Measurements from ENCODE around the gene RNF25. TPM values are rescaled to one million over a fixed set of nuclear protein-coding genes. Genes with fewer than 3 reads are reported as not detected.

RNF25 gene
- polyA plus RNA-seq, 1 experiment: 57.5 TPM

GRCh38 chr2:218659988-218660358, 11.8 kb downstream of the RNF25 start:
- ChIA-PET POLR2A (interaction anchor here (0.6 to 3.0 kb wide), 9 partner anchors 8 to 418 kb away, joined by 3 to 24 read pairs (median 5); partner anchors contain the start of genes PLCD4, RNF25, STK36 and TTLL4), CTCF (interaction anchor here (0.6 to 5.2 kb wide), 10 partner anchors 11 to 188 kb away, joined by 3 to 72 read pairs (median 3); partner anchors contain the start of genes RNF25 and STK36)
- Histone ChIP-seq H3K4me3 (ENCODE audit: low read depth, low read length) (peak overlapping the region; percentile 91), H3K27ac (ENCODE audit: low read depth, low read length) (peak overlapping the region; percentile 21), H3K27me3 (ENCODE audit: control insufficient read depth, insufficient read depth, low read length) (no peaks in the 10 kb centered on the region), H3K9me3 (ENCODE audit: control insufficient read depth, insufficient read depth, low read length) (peaks cover 3% of the 10 kb centered on the region; the same call in 1 of the 2 replicates)
- no peak for DNase-seq (ENCODE audit: low read depth, low spot score)
- TF ChIP-seq CTCF (IDR thresholded peaks at IDR 0.05; ENCODE audit: low read depth, low read length): no peak

- TF ChIP-seq CTCF (IDR thresholded peaks at IDR 0.05; ENCODE audit: low read depth, low read length): no peak
- peak within 1 kb of the TSS; percentile 39 for H3K27ac ChIP-seq (ENCODE audit: low read depth, low read length)
- ChIA-PET CTCF (interaction anchor here (0.5 to 5.2 kb wide), 13 partner anchors 10 to 220 kb away, joined by 3 to 72 read pairs (median 4); partner anchors contain the start of genes RNF25 and STK36), POLR2A (interaction anchor here (0.6 to 3.0 kb wide), 9 partner anchors 9 to 188 kb away, joined by 3 to 24 read pairs (median 5); partner anchors contain the start of genes PLCD4, RNF25, STK36 and TTLL4)
- H3K4me3 ChIP-seq (ENCODE audit: low read depth, low read length): peak within 1 kb of the TSS; percentile 91
- peaks cover 3% of the 10 kb centered on the region; the same call in 1 of the 2 replicates for H3K9me3 ChIP-seq (ENCODE audit: control insufficient read depth, insufficient read depth, low read length)
- peak; percentile 48 for DNase-seq (ENCODE audit: low read depth, low spot score)
- no peaks in the 10 kb centered on the region for H3K27me3 ChIP-seq (ENCODE audit: control insufficient read depth, insufficient read depth, low read length)
Measured at GRCh38 chr2:218659258-218659987, 12.4 kb downstream of the RNF25 start, which contains the start of the genes BCS1L and ZNF142. Gene BCS1L (plus strand): TSS chr2:218659683. CDS start chr2:218660988, 1,305 bp downstream. Gene ZNF142 (minus strand): TSS chr2:218659623. CDS start chr2:218656429, 3,194 bp downstream.

GRCh38 chr2:218658671-218659257, 13.0 kb downstream of the RNF25 start:
- POLR2A ChIA-PET: interaction anchor here (0.8 to 3.0 kb wide), 6 partner anchors 13 to 389 kb away, joined by 3 to 24 read pairs (median 5); partner anchors contain the start of genes AAMP, PNKD, RNF25 and STK36
- no peak for DNase-seq (ENCODE audit: low read depth, low spot score)
- CTCF ChIA-PET: interaction anchor here (0.5 to 5.2 kb wide), 12 partner anchors 8 to 220 kb away, joined by 3 to 72 read pairs (median 4); partner anchors contain the start of genes RNF25 and STK36
- Histone ChIP-seq H3K27ac (ENCODE audit: low read depth, low read length) (peak overlapping the region; percentile 39), H3K9me3 (ENCODE audit: control insufficient read depth, insufficient read depth, low read length) (peaks cover 3% of the 10 kb centered on the region; the same call in 1 of the 2 replicates), H3K4me3 (ENCODE audit: low read depth, low read length) (peak overlapping the region; percentile 91), H3K27me3 (ENCODE audit: control insufficient read depth, insufficient read depth, low read length) (no peaks in the 10 kb centered on the region)
- TF ChIP-seq CTCF (IDR thresholded peaks at IDR 0.05; ENCODE audit: low read depth, low read length): peak; percentile 62

- no peak for TF ChIP-seq CTCF (IDR thresholded peaks at IDR 0.05; ENCODE audit: low read depth, low read length)
- Histone ChIP-seq H3K27ac (ENCODE audit: low read depth, low read length) (no peak overlapping the region), H3K4me3 (ENCODE audit: low read depth, low read length) (no peak overlapping the region), H3K27me3 (ENCODE audit: control insufficient read depth, insufficient read depth, low read length) (no peaks in the 10 kb centered on the region), H3K9me3 (ENCODE audit: control insufficient read depth, insufficient read depth, low read length) (peaks cover 3% of the 10 kb centered on the region; the same call in 1 of the 2 replicates)
- POLR2A ChIA-PET: no interaction called here
- DNase-seq (ENCODE audit: low read depth, low spot score): no peak
- CTCF ChIA-PET: interaction anchor here (1.4 kb wide), 1 partner anchor 192 kb away, joined by 9 read pairs; no protein-coding TSS in a partner anchor
Measured at GRCh38 chr2:218655751-218656150, 16.1 kb downstream of the RNF25 start.
